ENCODE data around the gene CCZ1.
"Not testable (repeated sequence)": the region's sequence is repeated elsewhere in the genome, so short reads cannot be mapped to it uniquely, and the experiment has no call there.

Gene CCZ1

GRCh38 chr7:5898480-5899224, at the start of gene CCZ1:
TSS of gene CCZ1 (plus strand) at chr7:5898733. CDS start at chr7:5898800, 67 bp downstream.
- not testable (repeated sequence) for DNase-seq

- no peak for DNase-seq
These were observed 47.6 kb upstream of the CCZ1 start for GRCh38 chr7:5850944-5851343.

GRCh38 chr7:5854738-5855137, 43.8 kb upstream of the CCZ1 start:
- no peak for DNase-seq

- DNase-seq: not testable (repeated sequence)
These were observed 41.4 kb upstream of the CCZ1 start for GRCh38 chr7:5857041-5857575.

- DNase-seq: not testable (repeated sequence)
These were observed 40.0 kb upstream of the CCZ1 start for GRCh38 chr7:5858494-5858893.

GRCh38 chr7:5861281-5861680, 37.3 kb upstream of the CCZ1 start:
- not testable (repeated sequence) for DNase-seq

- DNase-seq: not testable (repeated sequence)
These were observed 35.7 kb upstream of the CCZ1 start for GRCh38 chr7:5862753-5863366.

GRCh38 chr7:5865279-5865931, 33.1 kb upstream of the CCZ1 start:
- DNase-seq: not testable (repeated sequence)

- DNase-seq: no peak
These were observed 31.5 kb upstream of the CCZ1 start for GRCh38 chr7:5867060-5867459.

GRCh38 chr7:5868928-5869341, 29.6 kb upstream of the CCZ1 start:
- DNase-seq: not testable (repeated sequence)

GRCh38 chr7:5869691-5870090, 28.8 kb upstream of the CCZ1 start:
- DNase-seq: no peak

GRCh38 chr7:5870311-5870710, 28.2 kb upstream of the CCZ1 start:
- no peak for DNase-seq

- DNase-seq: no peak
These were observed 26.2 kb upstream of the CCZ1 start for GRCh38 chr7:5872326-5872725.

GRCh38 chr7:5879591-5879990, 18.9 kb upstream of the CCZ1 start:
- DNase-seq: not testable (repeated sequence)

- DNase-seq: peak; percentile 29
These were observed 18.4 kb upstream of the CCZ1 start for GRCh38 chr7:5880106-5880505.

- not testable (repeated sequence) for DNase-seq
These were observed 14.1 kb upstream of the CCZ1 start for GRCh38 chr7:5884431-5884830.

- not testable (repeated sequence) for DNase-seq
These were observed 10.5 kb upstream of the CCZ1 start for GRCh38 chr7:5888021-5888420.

GRCh38 chr7:5890244-5890643, 8.3 kb upstream of the CCZ1 start:
- DNase-seq: not testable (repeated sequence)

GRCh38 chr7:5892498-5892897, 6.0 kb upstream of the CCZ1 start:
- no peak for DNase-seq

GRCh38 chr7:5897369-5897919, 1.1 kb upstream of the CCZ1 start:
- not testable (repeated sequence) for DNase-seq

- not testable (repeated sequence) for DNase-seq
These were observed 4.5 kb downstream of the CCZ1 start for GRCh38 chr7:5903002-5903401.

- DNase-seq: not testable (repeated sequence)
These were observed 6.2 kb downstream of the CCZ1 start for GRCh38 chr7:5904726-5905125.

- DNase-seq: not testable (repeated sequence)
These were observed 10.3 kb downstream of the CCZ1 start for GRCh38 chr7:5908835-5909234.
